Ovary (tissue), 9 donors: Measurements from ENCODE around the gene SMIM8. TPM values are rescaled to one million over a fixed set of nuclear protein-coding genes. Genes with fewer than 3 reads are reported as not detected.

Experiments
- DNase-seq, 5 donors: peaks; one replicate each; pipeline ENCODE4 v3.0.0-alpha.2; 2019 to 2020
- H3K27ac ChIP-seq, 2 donors: fragments of 200-600 bp; one replicate each; pipeline versions ENCODE4 v1.5.1 to v1.8.0; 2019 to 2022
- H3K27me3 ChIP-seq: fragments of 200-600 bp; one replicate; pipeline ENCODE4 v1.8.0; 2022
- H3K36me3 ChIP-seq: fragments of 200-600 bp; sonication (generic); one replicate; pipeline ENCODE4 v1.5.1; 2019
- H3K4me1 ChIP-seq: one replicate; pipeline ENCODE4 v1.8.1; 2013; ENCODE audit warnings: mild to moderate bottlenecking, moderate library complexity; ENCODE audit not compliant: insufficient read depth
- H3K4me3 ChIP-seq: fragments of 200-600 bp; sonication (generic); one replicate; pipeline ENCODE4 v1.5.1; 2017
- H3K9me3 ChIP-seq, 2 donors: fragments of 200-600 bp in 1 of 2; sonication (generic) in 1 of 2; one replicate each; pipeline versions ENCODE4 v1.5.1 to v1.8.1; 2013 to 2019; ENCODE audit warnings: mild to moderate bottlenecking in 1 of 2, moderate library complexity in 1 of 2
- CTCF ChIP-seq, 3 donors: fragments of 450-650 bp in 2 of 3; fragments of 200-600 bp in 1 of 3; IDR thresholded peaks; one replicate each; pipeline versions ENCODE4 v1.5.1 to v1.8.0; 2016 to 2022; ENCODE audit warnings: antibody characterized with exemption in 3 of 3, mild to moderate bottlenecking in 1 of 3
- EP300 ChIP-seq: sonication (generic); formaldehyde crosslinking; IDR thresholded peaks from one replicate; pipeline ENCODE4 v1.6.1; 2017; ENCODE audit warnings: antibody characterized with exemption
- POLR2A ChIP-seq: fragments of 450-650 bp; IDR thresholded peaks from one replicate; pipeline ENCODE4 v1.6.1; 2017; ENCODE audit warnings: antibody characterized with exemption, mild to moderate bottlenecking, moderate library complexity
- WGBS, 3 donors: extraction: QIAGEN DNeasy Blood & Tissue Kit in 1 of 3; methylation state at CpG; one replicate each; pipeline versions ENCODE4 v1.1.5 to v1.1.7; 2013 to 2017; 5-methylcytosine and 5-hydroxymethylcytosine counted together
- intact Hi-C, 4 donors: fragments of 100-400 bp; cut with DNase I; formaldehyde crosslinking; loops; one replicate each; pipeline versions ENCODE4 v1.11.0 to v1.15.1; 2022 to 2023
- polyA plus RNA-seq, 2 donors: library from polyadenylated mRNA; stranded (reverse); fragments of 200-250 nt in 1 of 2; fragments of 350-450 nt in 1 of 2; fragmentation: Illumina TruSeq in 1 of 2; extraction: RNeasy Lipid Tissue Mini Kit (QIAGEN cat#74804) in 1 of 2; gene quantifications; one replicate each; pipeline ENCODE4 v1.2.3, GENCODE V29; 2013 to 2014
- total RNA-seq, 7 donors: library from RNA; depleted of rRNA in 2 of 7; stranded (reverse); fragments of >200 nt in 2 of 7; fragmentation: NEBNext Ultra II Directional in 3 of 7; extraction: Animal tissue kit (Norgen Biotek cat#: 25700) in 3 of 7; gene quantifications; one replicate each; pipeline versions ENCODE4 v1.1.0 to v1.2.4, GENCODE V29; 2016 to 2023
- donor health status: DM: no; HTN: no; CAD: no; lungs with moderate emphysema.
- donor health status: DM: no; HTN: no; CAD: no.
- donor health status: Bipolar disorder and iron deficiency.
- donor health status: DM: yes; HTN: yes; CAD: no.
- donor health status: DM: no; HTN: no; CAD: no.
- donor health status: DM: yes; HTN: yes; CAD: no.

Gene SMIM8
- total and polyA plus RNA-seq, 9 donors, result 5.9 to 18.6 (median 12.2) TPM

GRCh38 chr6:87373377-87373776 lies 51.0 kb downstream of the SMIM8 start:
- TF ChIP-seq EP300 (no peak), POLR2A (no peak), CTCF (IDR thresholded peaks at IDR 0.05) (no peak)
- H3K27ac ChIP-seq, result no peak overlapping the region
- no peaks in the 10 kb centered on the region for H3K9me3 ChIP-seq
- no peaks in the 10 kb centered on the region for H3K27me3 ChIP-seq
- no peak overlapping the region for H3K4me3 ChIP-seq
- no peak for DNase-seq
- H3K36me3 ChIP-seq, result no peaks in the 10 kb centered on the region
- no peaks in the 10 kb centered on the region for H3K4me1 ChIP-seq
- intact Hi-C loops, result loop anchor here in 1 of 4 donors (5.0 kb wide), 1 partner anchor 96 kb away; no protein-coding TSS in a partner anchor
- WGBS, 3 donors, result 95 to 97% (median 97%) methylated on average over 2 of the region's 2 CpGs

- Histone ChIP-seq H3K9me3 (no peaks in the 10 kb centered on the region), H3K27me3 (no peaks in the 10 kb centered on the region), H3K4me1 (no peaks in the 10 kb centered on the region), H3K4me3 (no peak overlapping the region), H3K36me3 (no peaks in the 10 kb centered on the region), H3K27ac (no peak overlapping the region)
- TF ChIP-seq EP300, result no peak
- TF ChIP-seq POLR2A, result no peak
- TF ChIP-seq CTCF (IDR thresholded peaks at IDR 0.05), result no peak
- DNase-seq, result no peak
- WGBS, 3 donors, result 88 to 94% (median 92%) methylated on average over 2 of the region's 2 CpGs
- intact Hi-C loops, result no loop called here
Measured at GRCh38 chr6:87375315-87375714, 52.9 kb downstream of the SMIM8 start.

DNA sequence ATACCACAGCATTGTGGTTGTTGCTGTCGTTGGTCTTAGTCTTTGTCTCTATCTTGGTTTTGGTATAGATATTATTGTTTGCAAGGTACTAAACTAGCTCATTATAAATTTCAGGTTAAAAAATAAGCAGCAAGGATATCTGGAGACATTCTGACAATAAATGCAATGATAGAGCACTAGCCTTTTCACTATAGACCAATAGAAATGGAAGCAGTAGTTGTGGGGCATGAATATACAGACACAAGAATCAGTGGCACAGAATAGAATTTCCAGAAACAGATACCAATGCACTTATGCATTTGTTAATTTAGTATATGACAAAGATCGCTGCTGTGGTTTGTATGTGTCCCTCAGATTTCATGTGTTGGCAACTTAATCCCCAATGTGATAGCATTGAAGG lies 54.3 kb downstream of the SMIM8 start:
- Histone ChIP-seq H3K4me1 (no peaks in the 10 kb centered on the region), H3K27ac (no peak overlapping the region), H3K27me3 (no peaks in the 10 kb centered on the region), H3K9me3 (no peaks in the 10 kb centered on the region), H3K4me3 (no peak overlapping the region), H3K36me3 (no peaks in the 10 kb centered on the region)
- DNase-seq, result no peak
- 93 to 98% (median 95%) methylated on average over 2 of the region's 2 CpGs for WGBS, 3 donors
- intact Hi-C loops, result no loop called here
- no peak for TF ChIP-seq EP300
- no peak for TF ChIP-seq POLR2A
- TF ChIP-seq CTCF (IDR thresholded peaks at IDR 0.05), result no peak

GRCh38 chr6:87378947-87379346 lies 56.6 kb downstream of the SMIM8 start:
- WGBS, 3 donors, result 81 to 87% (median 84%) methylated on average over 4 of the region's 4 CpGs
- Histone ChIP-seq H3K27ac (no peak overlapping the region), H3K4me1 (no peaks in the 10 kb centered on the region), H3K9me3 (no peaks in the 10 kb centered on the region), H3K4me3 (no peak overlapping the region), H3K27me3 (no peaks in the 10 kb centered on the region), H3K36me3 (no peaks in the 10 kb centered on the region)
- no peak for TF ChIP-seq POLR2A
- TF ChIP-seq CTCF (IDR thresholded peaks at IDR 0.05), result no peak
- TF ChIP-seq EP300, result no peak
- no peak for DNase-seq
- intact Hi-C loops, result no loop called here

GRCh38 chr6:87382861-87383260 lies 60.5 kb downstream of the SMIM8 start:
- Histone ChIP-seq H3K27ac (no peak overlapping the region), H3K36me3 (no peaks in the 10 kb centered on the region), H3K9me3 (no peaks in the 10 kb centered on the region), H3K4me3 (no peak overlapping the region), H3K4me1 (no peaks in the 10 kb centered on the region), H3K27me3 (no peaks in the 10 kb centered on the region)
- WGBS, 3 donors, result 89 to 90% (median 90%) methylated on average over 5 of the region's 5 CpGs
- intact Hi-C loops, result no loop called here
- TF ChIP-seq EP300 (no peak), CTCF (IDR thresholded peaks at IDR 0.05) (no peak), POLR2A (no peak)
- no peak for DNase-seq
